ENCODE results near the gene DHX34.
A peak's percentile ranks its signal among the peaks of the same experiment; 100 is the strongest.
"Not testable (repeated sequence)": the region's sequence is repeated elsewhere in the genome, so short reads cannot be mapped to it uniquely, and the experiment has no call there.

DHX34 gene

GRCh38 chr19:47408156-47408938 is 59.2 kb downstream of the DHX34 start:
- Mint-ChIP-seq H3K9me3 (ENCODE audit: low read depth) (no peaks in the 10 kb centered on the region), H3K4me3 (no peak overlapping the region), H3K36me3 (no peaks in the 10 kb centered on the region), H3K27me3 (peaks cover 30% of the 10 kb centered on the region), H3K4me1 (ENCODE audit: low read depth) (no peaks in the 10 kb centered on the region), H3K27ac (no peak overlapping the region)

GRCh38 chr19:47411101-47411500 is 62.0 kb downstream of the DHX34 start:
- Mint-ChIP-seq H3K4me1 (ENCODE audit: low read depth) (no peaks in the 10 kb centered on the region), H3K36me3 (no peaks in the 10 kb centered on the region), H3K9me3 (ENCODE audit: low read depth) (no peaks in the 10 kb centered on the region), H3K27ac (no peak overlapping the region), H3K27me3 (peaks cover 26% of the 10 kb centered on the region), H3K4me3 (no peak overlapping the region)

- H3K27me3 Mint-ChIP-seq = peaks cover 23% of the 10 kb centered on the region
- H3K27ac Mint-ChIP-seq, H3K36me3 Mint-ChIP-seq: not testable (repeated sequence)
Observed at GRCh38 chr19:47411696-47412095, 62.6 kb downstream of the DHX34 start.

GRCh38 chr19:47413941-47414340 is 64.8 kb downstream of the DHX34 start:
- H3K4me3 Mint-ChIP-seq = no peak overlapping the region
- peaks cover 29% of the 10 kb centered on the region for H3K27me3 Mint-ChIP-seq
- H3K36me3 Mint-ChIP-seq = no peaks in the 10 kb centered on the region
- peaks cover 12% of the 10 kb centered on the region for H3K4me1 Mint-ChIP-seq (ENCODE audit: low read depth)
- no peaks in the 10 kb centered on the region for H3K9me3 Mint-ChIP-seq (ENCODE audit: low read depth)
- no peak overlapping the region for H3K27ac Mint-ChIP-seq

More at GRCh38 chr19:47411696-47412095, 62.6 kb downstream of the DHX34 start:
- H3K9me3 Mint-ChIP-seq (ENCODE audit: low read depth); H3K4me3 Mint-ChIP-seq; H3K4me1 Mint-ChIP-seq (ENCODE audit: low read depth): not testable (repeated sequence)

GRCh38 chr19:47414469-47414868 is 65.4 kb downstream of the DHX34 start:
- Mint-ChIP-seq H3K27me3 (peaks cover 24% of the 10 kb centered on the region), H3K36me3 (no peaks in the 10 kb centered on the region), H3K27ac (no peak overlapping the region), H3K9me3 (ENCODE audit: low read depth) (no peaks in the 10 kb centered on the region), H3K4me3 (no peak overlapping the region), H3K4me1 (ENCODE audit: low read depth) (peaks cover 12% of the 10 kb centered on the region)

GRCh38 chr19:47415953-47416642 is 67.0 kb downstream of the DHX34 start:
- H3K27ac Mint-ChIP-seq = no peak overlapping the region
- H3K9me3 Mint-ChIP-seq (ENCODE audit: low read depth) = no peaks in the 10 kb centered on the region
- peaks cover 24% of the 10 kb centered on the region for H3K4me1 Mint-ChIP-seq (ENCODE audit: low read depth)
- H3K4me3 Mint-ChIP-seq = no peak overlapping the region
- H3K27me3 Mint-ChIP-seq = peaks cover 27% of the 10 kb centered on the region
- H3K36me3 Mint-ChIP-seq = no peaks in the 10 kb centered on the region

GRCh38 chr19:47416643-47416985 is 67.5 kb downstream of the DHX34 start:
- Mint-ChIP-seq H3K4me1 (ENCODE audit: low read depth) (peaks cover 27% of the 10 kb centered on the region), H3K4me3 (no peak overlapping the region), H3K36me3 (no peaks in the 10 kb centered on the region), H3K27me3 (peaks cover 30% of the 10 kb centered on the region), H3K9me3 (ENCODE audit: low read depth) (no peaks in the 10 kb centered on the region), H3K27ac (no peak overlapping the region)

- Mint-ChIP-seq H3K4me1 (ENCODE audit: low read depth) (peaks cover 29% of the 10 kb centered on the region), H3K27me3 (peaks cover 31% of the 10 kb centered on the region), H3K9me3 (ENCODE audit: low read depth) (no peaks in the 10 kb centered on the region), H3K4me3 (peak overlapping the region; percentile 65), H3K27ac (no peak overlapping the region), H3K36me3 (no peaks in the 10 kb centered on the region)
Observed at GRCh38 chr19:47417107-47417745, 68.1 kb downstream of the DHX34 start.

GRCh38 chr19:47417746-47418691 is 68.9 kb downstream of the DHX34 start:
- no peaks in the 10 kb centered on the region for H3K36me3 Mint-ChIP-seq
- peaks cover 36% of the 10 kb centered on the region for H3K4me1 Mint-ChIP-seq (ENCODE audit: low read depth)
- H3K9me3 Mint-ChIP-seq (ENCODE audit: low read depth) = no peaks in the 10 kb centered on the region
- peak overlapping the region; percentile 65 for H3K4me3 Mint-ChIP-seq
- peaks cover 39% of the 10 kb centered on the region for H3K27me3 Mint-ChIP-seq
- peak overlapping the region; percentile 13 for H3K27ac Mint-ChIP-seq

GRCh38 chr19:47418692-47419029 is 69.5 kb downstream of the DHX34 start:
- peaks cover 36% of the 10 kb centered on the region for H3K4me1 Mint-ChIP-seq (ENCODE audit: low read depth)
- no peak overlapping the region for H3K27ac Mint-ChIP-seq
- no peaks in the 10 kb centered on the region for H3K9me3 Mint-ChIP-seq (ENCODE audit: low read depth)
- H3K27me3 Mint-ChIP-seq = peaks cover 42% of the 10 kb centered on the region
- H3K36me3 Mint-ChIP-seq = no peaks in the 10 kb centered on the region
- H3K4me3 Mint-ChIP-seq = peak overlapping the region; percentile 49

- Mint-ChIP-seq H3K27me3 (peaks cover 40% of the 10 kb centered on the region), H3K27ac (no peak within 1 kb of the TSS), H3K36me3 (no peaks in the 10 kb centered on the region), H3K4me1 (ENCODE audit: low read depth) (peaks cover 36% of the 10 kb centered on the region), H3K4me3 (peak within 1 kb of the TSS; percentile 65), H3K9me3 (ENCODE audit: low read depth) (no peaks in the 10 kb centered on the region)
Observed at GRCh38 chr19:47419030-47419783, 70.1 kb downstream of the DHX34 start, which contains the start of gene MEIS3. MEIS3 (minus strand) TSS chr19:47419527; CDS start chr19:47419081, 446 bp downstream.

- H3K27me3 Mint-ChIP-seq = peaks cover 41% of the 10 kb centered on the region
- no peaks in the 10 kb centered on the region for H3K9me3 Mint-ChIP-seq (ENCODE audit: low read depth)
- H3K4me3 Mint-ChIP-seq = no peak overlapping the region
- no peaks in the 10 kb centered on the region for H3K36me3 Mint-ChIP-seq
- H3K27ac Mint-ChIP-seq = no peak overlapping the region
- H3K4me1 Mint-ChIP-seq (ENCODE audit: low read depth) = peaks cover 36% of the 10 kb centered on the region
Observed at GRCh38 chr19:47419789-47420188, 70.7 kb downstream of the DHX34 start.

- peaks cover 45% of the 10 kb centered on the region for H3K27me3 Mint-ChIP-seq
- H3K4me3 Mint-ChIP-seq = peak overlapping the region; percentile 5
- no peak overlapping the region for H3K27ac Mint-ChIP-seq
- peaks cover 36% of the 10 kb centered on the region for H3K4me1 Mint-ChIP-seq (ENCODE audit: low read depth)
- H3K36me3 Mint-ChIP-seq = no peaks in the 10 kb centered on the region
- H3K9me3 Mint-ChIP-seq (ENCODE audit: low read depth) = no peaks in the 10 kb centered on the region
Observed at GRCh38 chr19:47421244-47421786, 72.2 kb downstream of the DHX34 start.
